GM23248 (cell line): Measurements from ENCODE around the gene SWAP70.

ENCODE experiments used
- EZH2 ChIP-seq: fragments of 200-600 bp; sonication (generic); IDR thresholded peaks from 2 replicates; pipeline ENCODE4 v1.6.1; 2018; ENCODE audit warnings: antibody characterized with exemption, mild to moderate bottlenecking; ENCODE audit not compliant: insufficient read depth, poor library complexity, severe bottlenecking
- EZH2phosphoT487 ChIP-seq: fragments of 200-600 bp; sonication (generic); IDR thresholded peaks from 2 replicates; pipeline ENCODE4 v1.6.1; 2018; ENCODE audit warnings: antibody characterized with exemption, moderate library complexity, mild to moderate bottlenecking, low read depth; ENCODE audit not compliant: insufficient read depth

- TF ChIP-seq EZH2 (no peak), EZH2phosphoT487 (no peak)
Observed at GRCh38 chr11:9784602-9785315, 120.9 kb downstream of the SWAP70 start.
